Jurkat, Clone E6-1 (cell line): ENCODE measurements around the gene NRIP3.
"Not testable (repeated sequence)": the region's sequence is repeated elsewhere in the genome, so short reads cannot be mapped to it uniquely, and the experiment has no call there.

Source experiments
- DNase-seq: peaks from one replicate; pipeline ENCODE4 v3.0.0-alpha.2; 2011; ENCODE audit warnings: low read depth, low spot score
- H3K4me3 ChIP-seq: 2 replicates; pipeline ENCODE4 v1.5.1; 2011; ENCODE audit warnings: mild to moderate bottlenecking, low read length, control low read depth, moderate library complexity

Gene NRIP3

GRCh38 chr11:8941341-8942103 is 62.3 kb downstream of the NRIP3 start:
- H3K4me3 ChIP-seq: no peak overlapping the region
- no peak for DNase-seq

DNA sequence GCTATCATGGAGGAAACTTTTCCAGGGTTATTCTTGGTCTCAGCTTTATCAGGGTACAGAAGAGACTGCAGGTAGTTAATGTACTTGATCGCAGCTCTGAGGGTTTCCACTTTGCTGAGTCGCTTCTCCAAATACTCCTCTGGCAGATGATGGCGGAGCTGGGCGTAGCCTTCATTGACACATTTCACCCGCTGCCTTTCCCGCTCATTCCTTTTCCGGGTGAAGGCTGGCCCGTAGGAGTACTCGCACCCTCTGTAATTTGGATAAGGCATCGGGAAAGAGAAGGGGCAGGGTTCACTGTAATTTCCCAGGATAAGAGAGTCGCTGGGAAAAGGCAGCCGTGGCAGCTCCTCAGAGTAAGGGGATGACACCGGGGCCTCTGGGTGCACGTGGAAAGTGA is 66.1 kb downstream of the NRIP3 start:
- DNase-seq: no peak
- no peak overlapping the region for H3K4me3 ChIP-seq

- no peak for DNase-seq
- no peak overlapping the region for H3K4me3 ChIP-seq
Observed at GRCh38 chr11:8937159-8937558, 66.6 kb downstream of the NRIP3 start.

DNA sequence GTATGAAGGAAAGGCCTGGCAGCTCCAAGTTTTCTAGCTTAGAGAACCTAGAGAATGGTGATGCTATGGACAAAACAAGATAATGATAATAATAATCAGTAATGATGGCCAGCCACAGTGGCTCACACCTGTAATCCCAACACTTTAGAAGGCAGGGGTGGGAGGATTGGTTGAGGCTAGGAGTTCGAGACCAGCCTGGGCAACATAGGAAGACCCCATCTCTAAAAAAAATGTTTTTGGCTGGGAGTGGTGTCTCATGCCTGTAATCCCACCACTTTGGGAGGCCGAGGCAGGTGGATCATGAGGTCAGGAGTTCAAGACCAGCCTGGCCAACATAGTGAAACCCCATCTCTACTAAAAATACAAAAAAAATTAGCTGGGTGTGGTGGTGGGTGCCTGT is 68.0 kb downstream of the NRIP3 start:
- not testable (repeated sequence) for H3K4me3 ChIP-seq, DNase-seq

DNA sequence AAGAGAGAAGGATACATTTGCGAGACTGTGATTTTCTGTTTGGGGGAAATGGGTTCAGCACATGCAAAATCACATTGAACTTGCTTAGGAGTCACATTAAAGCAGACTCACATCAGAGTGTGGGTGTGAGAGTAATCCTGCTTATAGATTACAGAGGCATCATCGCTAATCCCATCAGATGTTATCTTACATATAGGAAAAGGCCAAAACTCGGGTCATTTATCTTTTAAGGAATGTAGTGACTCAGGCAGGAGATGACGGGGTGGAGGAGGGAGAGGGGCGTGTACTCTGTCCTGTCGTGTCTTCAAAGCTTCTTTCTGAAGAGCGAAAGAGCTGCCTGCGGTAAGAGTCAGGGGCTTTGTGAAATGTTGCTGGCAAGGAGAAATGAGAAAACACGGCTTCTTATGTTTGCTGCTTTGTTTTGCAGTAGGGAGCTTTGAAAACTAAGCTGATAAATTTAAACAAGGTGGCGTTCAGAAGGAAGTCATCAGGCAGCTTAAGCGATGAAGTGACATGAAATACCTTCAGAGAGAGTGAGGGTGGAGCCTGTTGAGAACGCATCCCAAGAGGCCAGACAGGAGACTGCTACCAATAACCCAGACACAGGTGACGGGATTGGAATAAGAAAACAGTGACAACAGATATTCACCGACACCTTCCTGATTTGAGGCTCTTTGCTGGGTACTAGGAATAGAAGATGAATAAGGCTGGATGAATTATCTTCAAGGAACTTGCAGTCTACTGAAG is 68.9 kb downstream of the NRIP3 start:
- DNase-seq: no peak
- peak overlapping the region; percentile 7; the same call in 1 of the 2 replicates for H3K4me3 ChIP-seq

GRCh38 chr11:8933931-8934330 is 69.9 kb downstream of the NRIP3 start:
- no peak for DNase-seq
- H3K4me3 ChIP-seq: no peak overlapping the region

DNA sequence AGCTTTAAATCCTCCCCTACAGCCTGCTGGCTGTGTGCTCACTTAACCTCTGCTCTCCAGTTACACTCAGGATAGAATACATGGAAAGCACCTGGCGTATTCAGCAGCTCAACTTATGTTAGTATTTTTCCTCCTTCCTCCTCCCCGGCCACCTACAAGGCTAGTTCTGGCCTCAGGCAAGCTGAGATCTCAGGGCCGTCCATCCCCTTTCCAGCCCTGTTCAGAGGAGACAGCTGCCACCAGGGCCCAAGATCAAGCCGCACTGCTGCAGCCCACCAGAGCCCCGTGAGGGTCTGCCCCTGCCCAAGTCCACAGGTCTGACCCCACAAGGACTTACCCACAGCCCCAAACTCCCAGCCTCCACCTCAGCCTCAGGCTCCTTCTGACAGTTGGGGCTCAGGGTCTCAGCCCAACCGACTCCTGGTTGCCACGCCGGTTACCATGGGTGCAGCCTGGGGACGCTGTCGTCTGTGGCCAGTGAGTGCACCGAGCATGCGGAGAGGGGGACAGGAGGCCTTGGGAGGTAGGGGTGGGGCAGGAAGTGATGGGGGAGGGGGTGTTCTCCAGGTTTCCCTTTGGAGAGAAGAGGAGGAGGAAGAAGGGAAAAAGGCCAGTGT is 71.1 kb downstream of the NRIP3 start, which contains the start of gene C11orf16:
Gene C11orf16 (minus strand): TSS at position 384 of the 617 bp plus-strand sequence. CDS start 639 bp downstream, outside the sequence.
- DNase-seq: no peak
- H3K4me3 ChIP-seq: no peak within 1 kb of the TSS
